CD1c-positive myeloid dendritic cell (primary cell): ENCODE measurements around the gene IL4I1.
A peak's percentile ranks its signal among the peaks of the same experiment; 100 is the strongest.
"Not testable (repeated sequence)": the region's sequence is repeated elsewhere in the genome, so short reads cannot be mapped to it uniquely, and the experiment has no call there.

Experiments used
- DNase-seq: peaks from one replicate; pipeline ENCODE4 v3.0.0-alpha.2; 2016; ENCODE audit errors: extremely low spot score

IL4I1 gene, protein sequence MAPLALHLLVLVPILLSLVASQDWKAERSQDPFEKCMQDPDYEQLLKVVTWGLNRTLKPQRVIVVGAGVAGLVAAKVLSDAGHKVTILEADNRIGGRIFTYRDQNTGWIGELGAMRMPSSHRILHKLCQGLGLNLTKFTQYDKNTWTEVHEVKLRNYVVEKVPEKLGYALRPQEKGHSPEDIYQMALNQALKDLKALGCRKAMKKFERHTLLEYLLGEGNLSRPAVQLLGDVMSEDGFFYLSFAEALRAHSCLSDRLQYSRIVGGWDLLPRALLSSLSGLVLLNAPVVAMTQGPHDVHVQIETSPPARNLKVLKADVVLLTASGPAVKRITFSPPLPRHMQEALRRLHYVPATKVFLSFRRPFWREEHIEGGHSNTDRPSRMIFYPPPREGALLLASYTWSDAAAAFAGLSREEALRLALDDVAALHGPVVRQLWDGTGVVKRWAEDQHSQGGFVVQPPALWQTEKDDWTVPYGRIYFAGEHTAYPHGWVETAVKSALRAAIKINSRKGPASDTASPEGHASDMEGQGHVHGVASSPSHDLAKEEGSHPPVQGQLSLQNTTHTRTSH

DNA sequence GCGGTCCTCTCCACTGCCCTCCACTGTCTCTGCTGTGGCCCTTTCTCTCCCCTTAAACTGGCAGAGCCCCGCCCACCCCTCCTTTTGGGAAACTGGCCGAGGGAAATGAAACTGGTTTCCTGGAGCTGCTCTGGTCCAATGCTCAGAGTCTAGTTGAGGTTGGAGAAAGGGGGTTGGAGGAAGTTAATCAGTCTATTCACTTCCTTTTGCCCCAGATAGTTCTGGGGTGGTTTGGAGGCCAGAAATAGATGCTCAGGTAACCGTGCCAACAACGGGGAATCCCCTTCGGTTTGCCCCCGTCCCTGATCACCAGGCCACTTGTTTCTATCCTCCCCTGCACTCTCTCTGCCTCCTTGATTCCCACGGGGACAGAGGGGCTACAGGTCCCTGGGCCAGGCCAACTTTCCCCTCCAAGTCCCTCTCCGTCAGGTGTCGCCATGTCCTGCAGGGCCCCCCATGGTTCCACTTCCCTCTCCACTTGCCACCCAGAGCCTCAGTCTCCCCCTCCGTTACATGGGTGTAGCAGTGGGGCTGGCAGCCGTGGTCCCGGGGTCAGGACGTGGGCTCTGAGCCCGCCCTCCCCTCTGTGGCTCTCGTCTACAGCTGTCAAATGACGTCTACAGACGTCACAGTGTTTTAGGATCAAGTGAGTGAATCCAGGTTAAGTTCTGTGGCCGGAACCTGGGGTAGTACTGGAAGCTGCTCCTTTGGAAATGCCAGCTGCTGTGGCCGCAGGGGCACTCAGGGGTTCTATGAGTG is at the start of gene IL4I1:
TSS of gene IL4I1 (minus strand) at position 25 of the 759 bp plus-strand sequence. CDS start 727 bp downstream, outside the sequence.
- peak; percentile 93 for DNase-seq

DNA sequence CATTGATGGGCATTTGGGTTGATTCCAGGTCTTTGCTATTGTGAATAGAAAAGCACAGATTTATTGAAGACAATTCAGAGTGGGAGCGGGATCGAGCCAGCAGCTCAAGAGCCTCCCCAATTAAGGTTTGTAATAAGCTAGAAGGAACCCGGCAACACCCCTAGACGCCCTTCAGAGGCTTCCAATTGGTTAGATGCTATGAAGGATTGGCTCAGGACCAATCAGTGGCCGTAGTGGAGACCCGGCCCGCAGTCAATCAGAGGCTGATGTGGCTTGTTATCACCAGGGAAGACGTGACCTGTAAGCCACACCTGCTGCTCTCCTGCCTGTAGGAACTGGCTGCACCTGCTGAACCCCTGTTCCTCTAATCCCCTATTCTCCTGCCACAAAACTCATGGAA is 49.7 kb upstream of the IL4I1 start:
- no peak for DNase-seq

DNA sequence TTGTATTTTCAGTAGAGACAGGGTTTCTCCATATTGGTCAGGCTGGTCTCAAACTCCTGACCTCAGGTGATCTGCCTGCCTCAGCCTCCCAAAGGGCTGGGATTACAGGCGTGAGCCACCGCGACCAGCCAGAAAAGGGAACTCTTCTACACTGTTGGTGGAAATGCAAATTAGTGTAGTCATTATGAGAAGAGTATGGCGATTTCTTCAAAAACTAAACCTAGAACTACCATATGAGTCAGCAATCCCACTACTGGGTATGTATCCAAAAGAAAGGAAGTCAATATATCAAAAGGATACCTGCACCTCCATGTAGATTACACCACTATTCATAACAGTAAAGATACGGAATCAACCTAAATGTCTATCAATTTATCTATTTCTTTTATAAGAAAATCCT is 47.9 kb upstream of the IL4I1 start:
- peak; percentile 85 for DNase-seq

DNA sequence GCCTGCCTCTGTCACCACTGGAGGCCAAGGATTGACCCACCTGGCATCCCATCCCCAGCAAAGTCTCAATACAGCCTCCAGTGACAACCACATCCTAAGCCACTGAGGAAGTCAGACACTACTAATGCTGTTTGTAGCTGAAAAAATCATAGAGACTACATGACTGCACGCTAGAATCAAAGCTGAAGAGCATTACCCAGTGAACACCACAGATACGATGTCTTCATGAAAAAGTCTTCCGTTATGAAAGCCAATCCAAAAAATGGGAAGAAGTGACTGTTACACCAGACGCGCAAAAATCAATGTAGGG is 43.8 kb upstream of the IL4I1 start:
- DNase-seq: no peak

DNA sequence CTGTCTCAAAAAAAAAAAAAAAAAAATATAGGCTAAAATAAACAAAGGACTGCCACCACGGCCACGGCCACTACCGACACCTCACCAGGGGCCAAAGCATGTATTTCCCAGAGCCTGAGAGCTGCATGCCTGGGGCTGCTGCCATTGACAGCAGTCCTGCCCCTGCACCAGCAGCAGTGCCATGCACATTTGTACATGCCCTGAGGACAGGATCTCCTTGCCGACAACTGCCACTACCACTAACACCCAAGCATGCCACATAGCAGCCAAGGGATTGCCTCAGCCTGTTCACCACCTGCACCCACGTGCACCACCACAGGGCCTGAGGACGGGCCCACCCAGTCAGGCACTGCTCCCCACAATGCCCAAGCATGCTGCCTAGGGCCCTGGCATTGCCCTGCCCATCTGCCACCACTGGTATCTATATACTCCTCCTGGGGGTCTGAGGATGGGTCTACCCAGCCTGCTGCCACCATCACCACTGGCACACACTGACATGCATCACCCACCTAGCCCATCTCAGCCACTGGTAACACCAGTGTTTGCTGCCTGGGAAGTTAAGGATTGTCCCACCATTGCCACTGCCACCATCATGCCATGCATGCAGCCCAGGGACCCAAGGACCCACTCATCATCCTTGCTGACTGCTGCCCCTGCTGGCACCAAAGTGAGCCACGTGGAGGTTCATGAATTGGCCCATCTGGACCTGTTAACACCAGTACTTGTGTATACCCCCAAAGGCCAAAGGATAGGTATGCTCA is 43.2 kb upstream of the IL4I1 start:
- DNase-seq: no peak

DNA sequence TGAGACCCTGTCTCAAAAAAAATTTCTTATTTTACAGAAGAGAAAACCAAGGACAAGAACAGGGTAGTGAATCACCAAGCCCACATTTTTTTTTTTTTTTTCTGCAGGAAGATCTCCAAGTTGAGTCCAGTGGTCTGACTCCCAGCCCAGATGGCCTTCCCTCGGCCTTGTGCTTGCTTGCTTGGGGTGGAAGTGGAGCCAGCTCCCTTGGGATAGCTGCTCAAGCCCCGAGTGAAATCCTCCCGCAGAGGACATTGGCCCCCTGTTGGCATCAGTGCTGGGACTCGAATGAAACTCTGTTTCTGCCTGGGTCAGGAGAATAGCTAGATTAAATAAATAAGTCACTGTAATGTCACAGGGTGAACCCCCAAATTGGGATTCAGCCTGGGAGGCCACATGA is 42.0 kb upstream of the IL4I1 start:
- no peak for DNase-seq

DNA sequence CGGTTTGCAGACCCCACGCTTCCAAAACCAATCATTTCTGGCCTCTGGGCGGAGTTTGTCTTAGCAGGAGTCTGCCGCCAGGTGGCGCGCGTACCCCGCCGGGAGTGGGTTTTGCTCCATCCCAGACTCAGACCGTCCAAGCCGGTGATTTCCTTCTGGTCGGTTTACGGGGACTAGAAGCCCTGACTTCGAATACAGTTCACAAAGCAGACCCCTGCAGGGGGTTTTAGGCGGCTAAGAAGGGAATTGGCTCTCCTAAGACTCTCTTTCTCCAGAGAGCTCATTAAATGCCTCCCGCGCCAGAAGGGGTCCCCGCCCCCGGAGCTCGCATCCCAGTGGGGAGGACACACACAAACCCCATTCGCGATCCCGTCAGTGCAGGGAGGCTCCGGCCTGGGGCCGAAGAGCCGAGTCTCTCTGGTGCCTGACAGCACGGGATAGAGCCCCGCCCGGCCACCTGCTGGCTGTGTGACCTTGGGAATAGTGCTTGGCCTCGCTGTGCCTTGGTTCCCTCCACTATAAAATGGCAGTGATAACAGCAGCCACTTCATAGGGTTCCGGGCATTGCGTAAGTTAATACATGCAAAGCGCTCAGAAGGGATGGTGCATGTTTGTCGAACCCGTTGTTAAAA is 41.2 kb upstream of the IL4I1 start:
- DNase-seq: peak; percentile 86

DNA sequence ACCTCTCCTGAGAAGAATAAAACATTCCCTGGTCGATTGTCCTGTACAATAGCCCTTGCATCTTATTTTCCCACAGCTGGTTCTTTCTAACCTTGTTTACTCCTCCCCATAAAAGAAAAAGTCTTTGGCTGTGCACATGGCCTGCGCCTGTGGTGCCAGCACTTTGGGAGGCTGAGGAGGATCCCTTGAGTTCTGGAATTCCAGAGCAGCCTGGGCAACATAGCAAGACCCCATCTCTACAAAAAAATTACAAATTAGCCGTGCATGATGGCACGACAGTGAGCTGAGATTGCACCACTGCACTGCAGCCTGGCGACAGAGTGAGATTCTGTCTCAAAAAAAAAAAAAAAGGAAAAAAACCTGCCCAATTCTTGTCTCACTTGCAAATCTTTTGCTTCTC is 39.9 kb upstream of the IL4I1 start:
- no peak for DNase-seq

DNA sequence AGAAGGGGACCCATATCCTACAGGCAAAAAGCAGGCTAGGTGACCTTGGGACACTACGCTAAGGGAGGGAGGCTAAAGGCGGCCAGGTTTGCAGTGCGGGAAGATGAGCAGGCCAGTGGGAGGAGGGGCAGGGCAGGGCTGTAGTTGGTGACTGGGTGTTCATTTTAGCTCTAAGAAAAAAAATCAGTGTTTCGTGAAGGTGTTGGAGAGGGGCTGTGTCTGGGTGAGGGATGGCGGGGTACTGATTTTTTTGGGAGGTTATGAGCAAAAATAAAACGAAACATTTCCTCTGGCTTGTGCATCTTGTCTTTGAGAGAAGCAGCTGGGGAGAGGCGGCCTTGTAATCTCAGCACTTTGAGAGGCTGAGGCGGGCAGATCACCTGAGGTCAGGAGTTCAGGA is 37.0 kb upstream of the IL4I1 start:
- DNase-seq: no peak

DNA sequence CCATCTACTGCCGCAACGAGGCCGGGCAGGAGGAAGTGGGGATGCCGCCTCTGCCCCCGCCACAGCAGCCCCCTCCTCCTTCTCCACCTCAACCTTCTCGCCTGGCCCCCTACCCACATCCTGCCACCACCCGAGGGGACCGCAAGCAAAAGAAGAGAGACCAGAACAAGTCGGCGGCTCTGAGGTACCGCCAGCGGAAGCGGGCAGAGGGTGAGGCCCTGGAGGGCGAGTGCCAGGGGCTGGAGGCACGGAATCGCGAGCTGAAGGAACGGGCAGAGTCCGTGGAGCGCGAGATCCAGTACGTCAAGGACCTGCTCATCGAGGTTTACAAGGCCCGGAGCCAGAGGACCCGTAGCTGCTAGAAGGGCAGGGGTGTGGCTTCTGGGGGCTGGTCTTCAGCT is 36.0 kb upstream of the IL4I1 start:
- no peak for DNase-seq

DNA sequence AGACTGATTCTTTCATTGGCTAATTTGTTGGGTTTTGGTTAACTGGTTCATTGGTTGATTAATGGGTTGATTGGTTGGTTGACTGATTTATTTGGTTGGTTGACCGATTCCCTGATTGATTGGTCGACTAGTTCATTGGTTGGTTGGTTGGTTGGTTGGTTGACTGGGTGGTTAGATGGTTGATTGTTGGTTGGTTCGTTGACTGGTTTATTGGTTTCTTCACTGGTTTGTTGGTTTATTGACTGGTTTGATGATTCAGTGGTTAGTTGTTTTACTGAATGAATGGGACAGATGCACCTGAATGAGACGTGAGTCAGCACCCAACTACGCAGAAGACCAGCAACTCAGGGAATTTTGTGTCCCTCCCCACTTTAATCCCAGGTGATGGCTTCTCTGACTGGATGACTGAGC is 35.4 kb upstream of the IL4I1 start:
- no peak for DNase-seq

DNA sequence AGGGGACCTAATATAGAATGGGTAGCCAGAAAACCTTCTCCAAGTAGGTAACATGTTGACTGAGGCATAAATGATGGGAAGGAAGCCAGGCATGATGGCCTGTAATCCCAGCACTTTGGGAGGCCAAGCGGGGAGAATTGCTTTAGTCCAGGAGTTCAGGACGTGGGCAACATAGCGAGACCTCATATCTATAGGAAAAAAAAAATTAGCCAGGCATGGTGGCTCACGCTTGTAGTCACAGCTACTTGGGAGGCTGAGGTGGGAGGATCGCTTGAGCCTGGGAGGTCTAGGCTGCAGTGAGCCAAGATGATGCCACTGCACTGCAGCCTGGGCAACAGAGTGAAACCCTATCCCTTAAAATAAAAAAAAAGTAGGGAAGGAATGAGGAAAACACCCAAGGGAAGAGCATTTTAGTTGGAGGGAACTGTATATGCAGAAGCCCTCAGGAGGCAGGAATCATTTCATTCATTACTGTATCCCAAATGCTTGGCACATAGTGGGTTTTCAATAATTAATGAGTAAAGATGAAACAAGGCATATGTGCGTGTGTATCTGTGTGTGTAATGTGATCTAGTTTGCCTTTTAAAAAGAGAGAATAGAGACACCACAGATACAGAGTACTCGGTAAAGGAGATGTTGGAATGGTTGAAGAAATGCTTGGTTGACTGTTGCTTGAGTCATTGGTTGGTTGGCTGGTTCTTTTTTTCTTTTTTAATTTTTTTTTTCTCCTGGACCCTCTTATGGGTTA is 34.8 kb upstream of the IL4I1 start:
- no peak for DNase-seq

DNA sequence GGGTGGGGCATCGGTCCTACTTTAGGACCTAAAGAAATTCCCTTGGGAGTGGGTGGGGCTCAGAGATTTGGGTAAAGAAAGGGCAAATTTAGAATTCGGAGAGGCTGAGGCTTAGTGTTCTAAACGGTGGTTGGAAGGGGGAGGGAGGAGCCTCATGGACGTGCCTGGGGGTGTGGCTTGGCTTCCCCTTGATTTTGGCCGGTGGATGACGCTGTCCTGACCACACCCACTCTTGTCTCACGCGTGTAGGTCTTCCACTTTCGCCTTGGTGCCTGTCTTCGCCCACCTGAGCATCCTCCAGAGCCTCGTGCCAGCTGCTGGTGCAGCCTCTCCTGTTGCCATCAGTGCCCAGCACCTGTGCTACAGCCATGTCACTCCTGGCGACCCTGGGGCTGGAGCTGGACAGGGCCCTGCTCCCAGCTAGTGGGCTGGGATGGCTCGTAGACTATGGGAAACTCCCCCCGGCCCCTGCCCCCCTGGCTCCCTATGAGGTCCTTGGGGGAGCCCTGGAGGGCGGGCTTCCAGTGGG is 33.9 kb upstream of the IL4I1 start:
- peak; percentile 27 for DNase-seq

DNA sequence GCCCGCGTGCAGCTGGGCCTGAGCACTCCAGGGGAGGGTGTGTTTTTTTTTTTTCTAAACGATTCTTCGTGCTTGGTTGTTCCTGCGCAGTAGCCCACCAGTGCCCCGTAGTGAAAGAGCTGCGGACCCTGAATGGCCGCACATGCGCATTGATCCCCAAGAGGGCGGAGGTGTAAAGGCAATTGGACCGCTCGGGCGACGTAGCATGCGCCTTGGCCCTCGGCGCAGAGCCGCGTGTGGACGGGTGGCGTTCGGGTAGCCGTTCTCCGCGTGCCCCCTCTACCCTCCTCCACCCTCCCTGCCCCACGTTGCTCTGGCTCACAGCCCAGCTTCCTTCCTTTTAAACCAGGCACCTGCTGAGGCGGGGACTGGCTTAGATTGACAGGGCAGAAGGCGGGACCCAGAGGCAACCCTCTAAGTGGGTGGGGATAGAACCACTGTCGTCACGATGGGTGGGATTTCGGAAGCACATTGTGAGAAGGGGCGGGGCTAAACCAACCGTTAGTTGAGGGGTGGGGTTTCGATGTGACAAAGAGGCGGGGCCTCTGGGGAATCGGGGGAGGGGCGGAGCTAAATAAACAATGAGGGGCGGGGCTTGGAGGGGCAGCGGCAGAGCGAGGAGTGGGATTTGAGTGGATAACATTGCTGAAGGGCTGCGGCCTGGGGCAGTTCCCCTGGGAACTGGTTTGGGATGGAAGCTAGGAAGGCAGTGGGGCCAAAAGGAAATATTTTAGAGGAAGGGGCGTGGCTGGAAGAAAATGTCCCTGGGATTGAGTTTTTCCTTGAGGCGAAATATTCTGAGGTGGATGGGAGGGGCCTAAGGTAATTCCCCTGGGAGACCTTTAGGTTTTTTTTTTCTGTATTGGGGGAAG is 33.2 kb upstream of the IL4I1 start:
- DNase-seq: peak; percentile 94

DNA sequence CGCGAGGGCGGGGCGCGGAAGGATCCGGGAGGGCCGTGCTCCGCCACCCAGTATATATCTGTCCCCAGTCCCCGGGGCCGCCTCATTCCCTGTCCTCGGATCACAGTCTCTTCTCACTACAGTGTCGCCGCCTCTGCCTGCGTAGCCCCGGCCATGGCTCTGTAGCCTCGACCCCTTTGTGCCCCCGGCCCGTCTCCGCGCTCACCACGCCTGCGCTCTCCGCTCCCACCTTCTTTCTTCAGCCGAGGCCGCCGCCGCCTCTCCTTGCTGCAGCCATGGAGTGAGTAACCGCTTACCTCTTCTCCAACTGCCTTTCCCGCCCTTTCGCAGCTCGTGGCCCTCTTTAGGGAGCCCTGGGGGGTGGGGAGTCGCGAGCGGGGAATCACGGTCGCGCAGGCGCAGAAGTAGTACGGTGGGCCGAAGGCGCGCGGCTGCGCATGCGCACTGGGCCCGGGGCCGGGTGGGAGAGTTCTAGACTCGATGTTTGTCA is 32.5 kb upstream of the IL4I1 start, which contains the start of the genes ATF5 and NUP62:
TSS of gene ATF5 (plus strand) at position 85 of the 490 bp plus-strand sequence. CDS start 1,646 bp downstream, outside the sequence.
TSS of gene NUP62 (minus strand) at position 384 of the 490 bp plus-strand sequence. CDS start 19,697 bp downstream, outside the sequence.
- peak; percentile 93 for DNase-seq

DNA sequence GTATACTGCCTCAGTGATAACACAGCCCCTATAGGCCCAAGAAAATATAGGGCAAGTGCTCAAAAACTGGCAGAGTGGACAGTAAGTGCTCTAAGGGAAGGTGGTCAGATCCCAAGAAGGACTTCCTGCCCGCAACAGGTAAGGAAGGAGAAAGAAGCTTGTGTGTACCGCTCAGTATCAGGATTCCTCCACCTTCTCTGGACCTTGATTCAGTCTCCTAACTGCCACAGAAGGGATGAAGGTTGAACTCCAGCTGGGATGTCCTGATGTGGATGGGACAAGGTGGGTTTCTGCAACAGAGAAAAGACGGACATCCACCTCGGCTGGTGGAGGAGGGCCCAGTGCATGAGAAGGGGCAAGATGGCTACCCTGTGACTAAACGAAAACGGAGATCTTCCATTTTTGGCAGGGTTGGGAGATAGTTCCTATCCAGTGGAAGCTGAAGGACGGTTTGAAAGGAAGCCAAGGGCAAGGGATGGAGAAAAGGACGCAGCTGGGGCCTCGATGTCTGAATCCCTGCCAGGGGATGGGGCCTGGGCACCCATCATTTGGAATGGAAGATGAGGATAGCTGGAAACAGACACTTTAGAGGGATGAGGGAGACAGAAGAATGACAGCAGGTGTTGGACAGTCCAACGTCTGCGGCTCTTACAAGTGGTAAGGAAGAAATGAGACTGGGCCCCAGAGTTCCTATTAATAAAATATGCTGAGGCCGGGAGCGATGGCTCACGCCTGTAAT is 31.0 kb upstream of the IL4I1 start:
- DNase-seq: no peak

DNA sequence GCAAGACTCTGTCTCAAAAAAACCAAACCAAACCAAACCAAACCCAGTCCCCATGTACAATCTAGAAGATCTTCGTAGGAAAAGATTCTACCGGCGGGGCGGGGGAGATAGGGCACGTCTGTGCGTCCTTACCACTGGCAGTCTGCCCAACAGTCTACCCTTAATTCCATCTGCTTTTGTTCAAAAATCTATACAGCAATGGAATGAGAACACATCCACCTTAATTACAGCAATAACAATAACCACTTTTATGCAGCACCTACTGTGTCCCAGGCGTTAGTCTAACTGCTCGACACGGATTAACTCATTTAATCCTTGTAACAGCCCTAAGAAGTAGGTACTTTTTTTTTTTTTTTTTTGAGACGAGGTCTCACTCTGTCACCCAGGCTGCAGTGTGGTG is 29.8 kb upstream of the IL4I1 start:
- DNase-seq: no peak

DNA sequence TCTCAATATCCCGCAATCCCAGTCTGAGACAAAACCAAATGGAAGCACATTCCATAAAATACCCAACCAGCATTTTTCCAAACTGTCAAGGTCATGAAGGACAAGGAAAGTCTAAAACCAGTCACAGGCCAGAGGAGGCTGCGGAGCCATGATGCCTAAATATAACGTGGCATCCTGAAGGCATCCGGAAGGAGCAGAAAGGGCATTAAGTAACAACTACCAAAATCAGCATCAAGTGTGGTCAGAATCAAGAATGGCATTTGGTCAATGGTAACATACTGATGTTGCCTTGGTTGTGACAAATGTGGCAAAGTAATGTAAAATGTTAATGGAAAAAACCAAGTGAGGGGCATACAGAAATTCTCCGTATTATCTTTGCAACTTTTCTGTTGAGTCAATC is 28.8 kb upstream of the IL4I1 start:
- no peak for DNase-seq

DNA sequence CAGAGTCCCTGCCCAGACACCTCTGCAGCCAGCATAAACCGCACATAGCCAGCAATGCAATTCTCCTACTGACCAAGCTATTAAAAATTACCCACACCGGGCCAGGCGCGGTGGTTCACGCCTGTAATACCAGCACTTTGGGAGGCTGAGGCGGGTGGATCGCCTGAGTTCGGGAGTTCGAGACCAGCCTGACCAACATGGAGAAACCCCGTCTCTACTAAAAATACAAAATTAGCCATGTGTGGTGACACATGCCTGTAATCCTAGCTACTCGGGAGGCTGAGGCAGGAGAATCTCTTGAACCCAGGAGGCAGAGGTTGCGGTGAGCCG is 28.2 kb upstream of the IL4I1 start:
- DNase-seq: not testable (repeated sequence)
